Psoas muscle (tissue), 8 donors: ENCODE results near the gene ZNF236. TPM values are rescaled to one million over a fixed set of nuclear protein-coding genes. Genes with fewer than 3 reads are reported as not detected.

Experiments used
- ATAC-seq, 4 donors: fragments of 200-7000 bp; cut with Tn5 transposase; one replicate each; pipeline ENCODE4 v1.9.1; 2020; ENCODE audit warnings: moderate library complexity in 3 of 4, mild to moderate bottlenecking in 2 of 4
- DNase-seq, 2 donors: peaks; one replicate each; pipeline ENCODE4 v3.0.0-alpha.2; 2020
- H3K27ac ChIP-seq: fragments of 200-600 bp; one replicate; pipeline ENCODE4 v1.8.0; 2022
- H3K27me3 ChIP-seq, 3 donors: fragments of 200-600 bp in 1 of 3; one replicate each; pipeline versions ENCODE4 v1.6.1 to v1.8.0; 2013 to 2022; ENCODE audit warnings: low read length in 2 of 3, mild to moderate bottlenecking in 2 of 3, moderate library complexity in 1 of 3; ENCODE audit not compliant: insufficient read depth in 3 of 3
- H3K36me3 ChIP-seq, 2 donors: fragments of 200-600 bp in 1 of 2; one replicate each; pipeline versions ENCODE4 v1.6.1 to v1.8.0; 2013 to 2022; ENCODE audit warnings: low read depth in 1 of 2, mild to moderate bottlenecking in 1 of 2, moderate library complexity in 1 of 2; ENCODE audit not compliant: insufficient read depth in 1 of 2
- H3K4me1 ChIP-seq: fragments of 200-600 bp; one replicate; pipeline ENCODE4 v1.8.0; 2022
- H3K4me3 ChIP-seq: fragments of 200-600 bp; one replicate; pipeline ENCODE4 v1.8.0; 2022; ENCODE audit warnings: mild to moderate bottlenecking
- H3K9me3 ChIP-seq: fragments of 200-600 bp; one replicate; pipeline ENCODE4 v1.8.0; 2022
- WGBS, 3 donors: extraction: QIAGEN DNeasy Blood & Tissue Kit; methylation state at CpG; one replicate each; pipeline versions ENCODE4 v1.1.6 to v1.1.7; 2013; 5-methylcytosine and 5-hydroxymethylcytosine counted together
- intact Hi-C, 2 donors: fragments of 100-400 bp; cut with DNase I; formaldehyde crosslinking; loops; one replicate each; pipeline versions ENCODE4 v1.11.0 to v1.14.2; 2022
- polyA plus RNA-seq, 3 donors: library from polyadenylated mRNA; stranded (reverse); fragments of 200-250 nt; gene quantifications; one replicate each; pipeline ENCODE4 v1.2.3, GENCODE V29; 2013
- total RNA-seq, 4 donors: library from RNA; stranded (reverse); fragmentation: NEBNext Ultra II Directional in 2 of 4; extraction: Animal tissue kit (Norgen Biotek cat#: 25700) in 2 of 4; gene quantifications; one replicate each; pipeline versions ENCODE4 v1.2.1 to v1.2.4, GENCODE V29; 2021 to 2023
- TF ChIP-seq, protein P1 (sequence below): fragments of 200-600 bp; IDR thresholded peaks from one replicate; pipeline ENCODE4 v1.8.0; 2022; ENCODE audit warnings: antibody characterized with exemption
- donor health status: healthy with polysubstance abuse.
- donor health status: DM: no; HTN: no; CAD: no; lungs with moderate emphysema.
- donor health status: Bipolar disorder and iron deficiency.
- donor health status: healthy.
- donor health status: DM: yes; HTN: yes; CAD: no.
- donor health status: DM: no; HTN: no; CAD: no.
- donor health status: DM: no; HTN: no; CAD: no.
- donor health status: DM: yes; HTN: yes; CAD: no.

Gene ZNF236
- total and polyA plus RNA-seq, 7 donors, result 0.76 to 9.4 (median 7.5) TPM

DNA sequence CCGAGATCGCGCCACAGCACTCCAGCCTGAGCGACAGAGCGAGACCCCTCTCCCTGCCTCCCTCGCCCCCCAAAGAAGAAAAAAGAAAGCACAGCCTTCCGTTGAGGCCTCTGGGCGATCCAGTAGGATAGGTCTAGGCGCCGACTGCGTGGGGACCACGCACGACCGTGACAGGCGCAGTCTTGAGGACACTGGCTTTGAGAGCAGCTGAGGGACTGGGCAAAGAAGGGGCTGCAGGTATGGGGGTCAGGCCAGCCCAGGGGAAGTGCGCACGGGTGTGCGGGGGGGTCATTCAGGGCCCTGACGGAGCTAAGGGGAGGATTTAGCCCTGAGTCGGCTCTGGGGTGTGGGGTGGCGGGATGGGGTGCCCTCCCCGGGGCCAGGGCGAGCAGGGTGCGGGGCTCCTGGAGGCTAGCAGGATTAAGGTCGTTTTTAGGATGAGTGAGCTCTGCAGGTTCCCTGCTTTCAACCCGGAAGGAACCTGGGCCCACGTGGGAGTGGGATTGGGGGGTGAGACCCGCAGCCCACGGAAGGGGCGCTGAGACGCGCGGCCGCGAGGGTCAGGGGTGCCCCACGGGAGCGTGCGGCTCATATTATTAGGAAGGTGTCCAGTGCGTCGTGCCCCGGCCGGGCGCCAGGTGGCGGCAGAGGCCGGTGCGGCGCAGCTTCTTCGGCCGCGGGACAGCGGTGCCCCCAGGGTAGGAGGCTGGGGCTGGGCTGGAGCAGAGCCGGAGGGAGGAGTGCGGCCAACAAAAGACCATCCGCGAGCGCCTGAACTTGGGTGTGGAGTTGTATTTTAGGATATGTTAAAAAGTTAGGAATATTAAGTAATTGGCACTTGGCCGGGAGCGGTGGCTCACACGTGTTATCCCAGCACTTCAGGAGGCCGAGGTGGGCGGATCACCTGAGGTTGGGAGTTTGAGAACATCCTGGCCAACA is 20.5 kb upstream of the ZNF236 start:
- TF ChIP-seq, protein P1, sequence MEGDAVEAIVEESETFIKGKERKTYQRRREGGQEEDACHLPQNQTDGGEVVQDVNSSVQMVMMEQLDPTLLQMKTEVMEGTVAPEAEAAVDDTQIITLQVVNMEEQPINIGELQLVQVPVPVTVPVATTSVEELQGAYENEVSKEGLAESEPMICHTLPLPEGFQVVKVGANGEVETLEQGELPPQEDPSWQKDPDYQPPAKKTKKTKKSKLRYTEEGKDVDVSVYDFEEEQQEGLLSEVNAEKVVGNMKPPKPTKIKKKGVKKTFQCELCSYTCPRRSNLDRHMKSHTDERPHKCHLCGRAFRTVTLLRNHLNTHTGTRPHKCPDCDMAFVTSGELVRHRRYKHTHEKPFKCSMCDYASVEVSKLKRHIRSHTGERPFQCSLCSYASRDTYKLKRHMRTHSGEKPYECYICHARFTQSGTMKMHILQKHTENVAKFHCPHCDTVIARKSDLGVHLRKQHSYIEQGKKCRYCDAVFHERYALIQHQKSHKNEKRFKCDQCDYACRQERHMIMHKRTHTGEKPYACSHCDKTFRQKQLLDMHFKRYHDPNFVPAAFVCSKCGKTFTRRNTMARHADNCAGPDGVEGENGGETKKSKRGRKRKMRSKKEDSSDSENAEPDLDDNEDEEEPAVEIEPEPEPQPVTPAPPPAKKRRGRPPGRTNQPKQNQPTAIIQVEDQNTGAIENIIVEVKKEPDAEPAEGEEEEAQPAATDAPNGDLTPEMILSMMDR, result peak; percentile 91
- H3K27me3 ChIP-seq, result peaks cover 0 to 4% (median 0%) of the 10 kb centered on the region in 3 donors
- H3K27ac ChIP-seq, result no peak overlapping the region
- intact Hi-C loops, result loop anchor here (5.0 kb wide), 3 partner anchors 70 to 850 kb away; no protein-coding TSS in a partner anchor
- H3K4me3 ChIP-seq, result peak overlapping the region; percentile 57
- peak; percentile 93 to 97 (median 94) for ATAC-seq
- no peaks in the 10 kb centered on the region for H3K9me3 ChIP-seq
- WGBS, 3 donors, result 20 to 26% (median 25%) methylated on average over 54 to 61 of the region's 61 CpGs
- DNase-seq, result peak; percentile 64 to 77
- H3K4me1 ChIP-seq, result peaks cover 3% of the 10 kb centered on the region
- no peaks in the 10 kb centered on the region for H3K36me3 ChIP-seq

DNA sequence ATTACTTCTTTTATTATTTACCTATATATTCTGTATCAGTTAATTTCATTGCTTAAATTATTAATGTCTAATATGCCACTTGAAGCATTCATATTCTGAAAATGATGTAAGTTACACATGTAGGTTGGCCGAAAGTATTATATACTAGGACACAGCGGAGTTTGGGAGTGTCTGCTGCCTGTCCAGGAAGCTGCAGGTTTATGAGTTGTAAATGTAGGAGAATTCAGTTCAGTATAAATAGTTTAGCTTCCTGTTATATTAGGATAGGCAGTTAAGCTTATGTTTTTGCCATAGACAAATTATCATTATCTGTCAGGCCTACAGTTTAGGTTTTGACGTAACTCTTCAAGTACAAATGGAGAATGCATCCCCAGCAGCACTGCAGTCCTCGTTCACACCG is 18.9 kb upstream of the ZNF236 start:
- Histone ChIP-seq H3K9me3 (no peaks in the 10 kb centered on the region), H3K27me3 (peaks cover 0 to 4% (median 0%) of the 10 kb centered on the region in 3 donors), H3K27ac (no peak overlapping the region), H3K4me1 (peaks cover 3% of the 10 kb centered on the region), H3K36me3 (no peaks in the 10 kb centered on the region), H3K4me3 (no peak overlapping the region)
- TF ChIP-seq, protein P1, result no peak
- WGBS, 3 donors, result 46 to 50% (median 50%) methylated on average over 5 of the region's 5 CpGs
- intact Hi-C loops, result loop anchor here (5.0 kb wide), 3 partner anchors 69 to 849 kb away; no protein-coding TSS in a partner anchor
- ATAC-seq (no peak), DNase-seq (no peak)

DNA sequence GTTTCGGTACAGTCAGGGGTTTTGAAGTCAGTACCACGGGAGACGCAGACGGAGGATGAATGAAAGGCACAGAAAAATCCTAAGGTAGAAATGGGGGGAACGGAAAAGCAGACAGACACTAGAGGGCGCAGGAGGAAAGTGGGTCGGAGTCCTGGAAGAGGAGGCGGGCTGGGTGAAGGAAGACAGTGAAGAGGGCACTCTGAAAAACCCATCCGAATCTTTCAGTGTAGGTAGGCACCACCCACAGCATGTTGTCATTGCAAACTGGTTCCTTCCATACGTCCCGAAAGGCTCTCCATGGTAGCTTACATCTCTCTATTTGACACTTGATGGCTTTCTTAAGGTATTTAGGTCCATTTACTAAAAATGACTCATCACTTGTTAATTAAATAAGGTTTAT is 18.5 kb upstream of the ZNF236 start:
- Histone ChIP-seq H3K27me3 (peaks cover 0 to 4% (median 0%) of the 10 kb centered on the region in 3 donors), H3K4me3 (no peak overlapping the region), H3K27ac (no peak overlapping the region), H3K9me3 (no peaks in the 10 kb centered on the region), H3K4me1 (peaks cover 3% of the 10 kb centered on the region), H3K36me3 (no peaks in the 10 kb centered on the region)
- DNase-seq (peak in 1 of 2 donors; percentile 47), ATAC-seq (peak; percentile 55 to 81 (median 77))
- intact Hi-C loops, result loop anchor here (5.0 kb wide), 3 partner anchors 68 to 848 kb away; no protein-coding TSS in a partner anchor
- TF ChIP-seq, protein P1, result peak; percentile 73
- 3 to 10% (median 5%) methylated on average over 11 of the region's 11 CpGs for WGBS, 3 donors

DNA sequence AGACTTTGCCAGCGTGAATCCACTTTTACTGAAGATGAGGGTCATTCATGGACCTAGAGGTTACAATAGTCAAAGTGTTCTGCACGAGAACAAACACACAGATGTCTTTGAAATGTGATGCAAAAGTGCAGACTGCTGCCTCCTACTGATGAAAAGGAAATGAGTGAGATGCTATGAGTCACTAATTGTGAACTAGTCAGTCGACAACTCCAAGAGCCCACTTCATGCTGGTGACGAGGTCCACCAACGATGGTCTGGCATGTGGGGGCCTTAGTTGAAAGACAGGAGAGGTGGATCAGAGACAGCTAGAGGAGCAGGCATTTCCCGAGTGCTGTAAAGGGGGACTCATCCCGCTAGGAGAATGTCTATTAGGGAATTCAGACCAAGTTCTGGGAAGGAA is 17.1 kb upstream of the ZNF236 start:
- 65 to 77% (median 67%) methylated on average over 7 of the region's 7 CpGs for WGBS, 3 donors
- no peak for ATAC-seq
- TF ChIP-seq, protein P1, result no peak

More for the DNA sequence above, 17.1 kb upstream of the ZNF236 start:
- Histone ChIP-seq H3K27ac (no peak overlapping the region), H3K36me3 (no peaks in the 10 kb centered on the region), H3K9me3 (no peaks in the 10 kb centered on the region), H3K4me1 (peaks cover 3% of the 10 kb centered on the region), H3K27me3 (peaks cover 0 to 4% (median 0%) of the 10 kb centered on the region in 3 donors), H3K4me3 (no peak overlapping the region)
- intact Hi-C loops, result no loop called here
- DNase-seq, result no peak
